Measurements from ENCODE around the gene CYP20A1.
"Not testable (repeated sequence)": the region's sequence is repeated elsewhere in the genome, so short reads cannot be mapped to it uniquely, and the experiment has no call there.

CYP20A1 gene

DNA sequence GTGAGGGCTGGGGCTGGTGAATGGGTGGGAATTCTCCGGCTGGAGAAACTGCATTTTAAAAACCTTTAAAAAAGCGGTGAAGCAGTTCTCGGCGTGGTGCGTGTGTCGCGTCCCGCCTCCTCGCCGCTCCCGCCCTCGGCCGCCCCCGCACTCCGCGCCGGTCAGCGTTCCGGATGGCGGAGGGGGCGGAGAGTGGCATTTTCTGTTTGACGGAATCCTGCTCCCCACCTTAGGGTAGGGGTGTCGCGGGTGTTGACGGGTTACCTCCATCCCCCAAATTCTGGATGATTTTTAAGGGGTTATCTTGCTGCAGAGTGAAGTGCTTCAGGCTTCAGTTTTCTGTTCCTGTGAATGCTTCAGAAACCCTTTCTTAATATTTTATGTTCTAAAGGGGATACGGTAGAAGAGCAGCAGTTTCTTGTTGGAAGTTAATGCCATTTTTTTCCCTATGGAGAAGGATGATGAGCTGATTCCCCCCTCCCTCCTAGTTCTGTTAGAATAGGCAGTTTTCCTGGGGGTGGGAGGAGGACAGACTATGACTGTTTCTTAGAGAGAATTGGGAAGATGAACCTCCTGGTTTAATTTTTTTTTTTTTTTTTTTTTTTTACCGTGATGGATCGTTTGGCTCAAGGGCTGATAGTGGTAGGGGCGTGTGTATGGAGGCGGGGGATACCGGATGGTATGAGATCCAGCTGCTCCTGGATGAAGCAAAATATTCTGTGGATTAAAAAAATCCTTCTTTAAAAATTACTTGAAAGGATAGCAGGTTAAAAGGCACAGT is 90.1 kb downstream of the CYP20A1 start:
- Mint-ChIP-seq H3K4me1 (peaks cover 43% of the 10 kb centered on the region), H3K27ac (peak overlapping the region; percentile 74 to 91), H3K4me3 (peak overlapping the region; percentile 94 to 95), H3K27me3 (no peaks in the 10 kb centered on the region), H3K9me3 (no peaks in the 10 kb centered on the region)
- peak; percentile 38 to 56 for DNase-seq
- ATAC-seq, result peak; percentile 75

DNA sequence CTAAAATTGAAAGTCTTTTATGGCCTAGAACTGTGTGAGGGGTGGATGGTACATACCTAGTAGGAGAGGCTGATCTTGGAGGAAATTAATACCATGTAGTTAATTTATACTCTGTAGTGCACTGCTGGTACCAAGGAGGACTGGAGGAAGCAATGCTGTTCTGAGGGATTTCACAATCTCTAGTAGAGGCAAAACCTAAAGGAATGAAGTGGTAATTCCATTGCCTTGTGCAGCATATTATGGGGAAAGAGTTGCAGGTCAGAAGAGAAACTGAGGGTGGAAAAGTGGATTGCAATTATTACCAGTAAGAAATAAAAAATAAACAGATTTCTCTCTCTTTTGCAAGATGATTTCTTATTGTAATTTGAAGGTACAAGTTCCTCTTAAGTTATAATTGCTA is 91.6 kb downstream of the CYP20A1 start:
- Mint-ChIP-seq H3K4me3 (peak overlapping the region; percentile 38 to 94), H3K9me3 (no peaks in the 10 kb centered on the region), H3K27me3 (no peaks in the 10 kb centered on the region), H3K27ac (no peak overlapping the region), H3K4me1 (peaks cover 43% of the 10 kb centered on the region)
- ATAC-seq, result no peak
- DNase-seq, result no peak

DNA sequence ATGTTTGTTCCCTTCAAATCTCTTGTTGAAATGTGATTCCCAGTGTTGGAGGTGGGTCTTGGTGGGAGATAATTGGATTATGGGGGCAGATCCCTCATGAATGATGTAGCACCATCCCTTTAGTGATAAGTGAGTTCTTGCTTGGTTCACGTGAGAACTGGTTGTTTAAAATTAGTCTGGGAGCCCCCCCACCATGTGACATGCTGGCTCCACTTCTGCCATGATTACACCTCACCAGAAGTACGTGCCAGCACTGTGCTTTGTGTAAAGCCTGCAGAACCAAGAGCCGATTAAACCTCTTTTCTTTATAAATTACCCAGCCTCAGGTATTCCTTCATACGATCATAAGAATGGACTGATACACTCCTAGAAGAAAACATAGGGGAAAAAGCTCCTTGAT is 99.5 kb downstream of the CYP20A1 start:
- H3K27me3 Mint-ChIP-seq, result no peaks in the 10 kb centered on the region
- peaks cover 3% of the 10 kb centered on the region for H3K4me1 Mint-ChIP-seq
- H3K9me3 Mint-ChIP-seq, result no peaks in the 10 kb centered on the region
- H3K27ac Mint-ChIP-seq, result peak overlapping the region in 1 of 2 donors; percentile 22
- no peak overlapping the region for H3K4me3 Mint-ChIP-seq
- DNase-seq, result no peak
- ATAC-seq, result no peak

DNA sequence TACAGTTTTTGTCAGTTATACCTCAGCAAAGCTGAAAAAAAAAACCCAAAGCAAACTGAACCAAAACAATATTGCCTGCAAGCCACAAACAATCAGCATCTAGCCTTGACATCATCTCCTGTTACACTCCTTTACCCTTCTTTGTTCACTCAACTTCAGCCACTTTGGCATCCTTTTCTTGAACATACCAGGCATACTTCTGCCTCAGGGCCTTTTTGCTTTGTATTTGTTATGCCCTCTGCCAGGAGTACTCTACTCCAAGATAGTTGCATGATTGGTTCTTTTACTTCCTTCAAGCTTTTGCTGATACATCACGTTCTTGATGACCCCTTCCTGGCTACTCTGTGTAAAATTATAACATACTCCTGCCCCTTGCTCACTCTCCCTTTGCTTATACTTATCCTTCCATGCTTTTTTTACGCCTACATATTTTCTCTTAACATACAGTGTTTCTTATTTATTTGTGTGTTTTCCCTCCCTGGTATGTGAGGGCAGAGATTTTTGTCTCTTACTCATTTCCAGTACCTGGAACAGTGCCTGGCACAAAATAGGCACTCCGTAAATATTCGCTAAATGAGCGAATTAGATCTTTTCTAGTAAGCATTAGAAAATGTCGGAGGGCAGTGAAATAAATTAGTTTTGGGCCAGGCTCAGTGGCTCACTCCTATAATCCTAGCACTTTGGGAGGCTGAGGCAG is 102.1 kb downstream of the CYP20A1 start:
- no peaks in the 10 kb centered on the region for H3K9me3 Mint-ChIP-seq
- no peak for ATAC-seq
- no peaks in the 10 kb centered on the region for H3K27me3 Mint-ChIP-seq
- H3K4me3 Mint-ChIP-seq, result no peak overlapping the region
- H3K4me1 Mint-ChIP-seq, result no peaks in the 10 kb centered on the region
- no peak for DNase-seq
- no peak overlapping the region for H3K27ac Mint-ChIP-seq

DNA sequence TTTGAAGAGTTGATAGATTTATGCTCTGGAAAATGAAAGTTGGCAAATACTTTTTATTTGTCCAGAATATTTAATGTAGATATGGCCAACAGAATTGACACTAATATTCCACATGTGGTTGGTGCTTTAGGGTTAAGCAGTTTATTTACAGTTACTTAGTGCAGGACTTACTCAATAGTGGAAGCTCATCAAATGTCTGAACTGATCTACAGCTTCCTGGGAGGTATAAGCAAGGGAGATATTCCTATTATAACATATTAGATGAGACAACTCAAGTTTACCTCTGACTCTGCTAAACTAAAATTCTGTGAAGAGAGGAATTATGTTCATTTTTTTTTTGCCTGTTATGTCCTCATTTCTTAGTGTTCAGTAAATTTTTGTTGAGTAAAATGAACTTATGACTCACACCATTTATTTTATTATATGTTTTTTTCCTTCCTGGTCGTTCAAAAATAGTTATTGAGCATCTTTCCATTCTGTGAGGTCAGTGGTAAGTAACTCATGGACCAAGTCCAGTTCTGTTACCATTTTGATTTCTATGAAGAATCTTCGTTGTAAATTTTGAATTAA is 103.0 kb downstream of the CYP20A1 start:
- Mint-ChIP-seq H3K27ac (no peak overlapping the region), H3K9me3 (no peaks in the 10 kb centered on the region), H3K4me1 (no peaks in the 10 kb centered on the region), H3K27me3 (no peaks in the 10 kb centered on the region), H3K4me3 (no peak overlapping the region)
- no peak for DNase-seq
- ATAC-seq, result no peak

DNA sequence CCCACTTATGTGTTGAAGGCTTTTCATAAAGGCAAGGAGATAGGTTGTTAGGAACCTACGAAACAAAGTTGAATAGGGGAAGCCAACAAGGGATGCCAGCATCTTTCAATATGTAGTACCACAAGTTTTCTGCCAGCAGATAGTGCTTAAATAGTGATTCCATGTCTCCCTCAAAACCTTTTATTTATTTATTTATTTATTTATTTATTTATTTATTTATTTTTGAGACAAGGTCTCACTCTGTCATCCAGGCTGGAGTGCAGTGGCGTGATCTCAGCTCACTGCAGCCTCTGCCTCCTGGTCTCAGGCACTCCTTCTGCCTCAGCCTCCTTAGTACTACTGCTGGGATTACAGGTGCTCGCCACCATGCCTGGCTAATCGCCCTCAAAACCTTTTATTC is 103.6 kb downstream of the CYP20A1 start:
- not testable (repeated sequence) for H3K4me3 Mint-ChIP-seq, H3K27ac Mint-ChIP-seq, H3K9me3 Mint-ChIP-seq, H3K4me1 Mint-ChIP-seq, ATAC-seq, H3K27me3 Mint-ChIP-seq, DNase-seq

DNA sequence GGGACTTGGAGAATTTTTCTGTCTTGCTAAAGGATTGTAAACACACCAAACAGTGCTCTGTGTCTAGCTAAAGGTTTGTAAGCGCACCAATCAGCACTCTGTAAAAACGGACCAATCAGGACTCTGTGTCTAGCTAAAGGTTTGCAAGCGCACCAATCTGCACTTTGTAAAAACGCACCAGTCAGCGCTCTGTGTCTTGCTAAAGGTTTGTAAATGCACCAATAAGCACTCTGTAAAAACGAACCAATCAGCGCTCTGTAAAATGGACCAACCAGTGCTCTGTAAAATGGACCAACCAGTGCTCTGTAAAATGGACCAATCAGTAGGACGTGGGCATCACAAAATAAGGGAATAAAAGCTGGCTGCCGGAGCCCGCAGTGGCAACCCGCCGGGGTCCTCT is 105.8 kb downstream of the CYP20A1 start:
- ATAC-seq (no peak), DNase-seq (no peak)
- no peak overlapping the region for H3K27ac Mint-ChIP-seq
- no peak overlapping the region for H3K4me3 Mint-ChIP-seq
- H3K4me1 Mint-ChIP-seq, result no peaks in the 10 kb centered on the region
- no peaks in the 10 kb centered on the region for H3K27me3 Mint-ChIP-seq
- H3K9me3 Mint-ChIP-seq, result no peaks in the 10 kb centered on the region

DNA sequence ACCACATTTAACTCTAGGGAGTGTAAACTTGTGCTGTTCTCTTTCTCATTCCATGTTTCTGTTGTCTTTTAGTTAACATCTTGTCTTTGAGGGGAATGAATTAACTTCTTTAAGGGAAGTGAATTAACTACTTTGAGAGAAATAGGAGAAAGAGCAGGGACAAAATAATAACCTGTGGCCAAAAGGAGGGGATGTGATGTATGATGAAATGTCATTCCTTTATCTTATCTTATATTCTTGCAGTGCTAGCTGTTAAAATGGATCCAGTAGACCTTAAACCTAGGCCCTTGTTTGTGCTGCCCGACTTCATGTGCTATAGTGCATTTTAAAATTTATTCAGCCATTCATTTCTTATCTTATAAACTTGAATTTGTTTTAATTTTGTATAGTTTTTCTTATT is 107.8 kb downstream of the CYP20A1 start:
- Mint-ChIP-seq H3K9me3 (no peaks in the 10 kb centered on the region), H3K4me1 (no peaks in the 10 kb centered on the region), H3K27ac (no peak overlapping the region)

DNA sequence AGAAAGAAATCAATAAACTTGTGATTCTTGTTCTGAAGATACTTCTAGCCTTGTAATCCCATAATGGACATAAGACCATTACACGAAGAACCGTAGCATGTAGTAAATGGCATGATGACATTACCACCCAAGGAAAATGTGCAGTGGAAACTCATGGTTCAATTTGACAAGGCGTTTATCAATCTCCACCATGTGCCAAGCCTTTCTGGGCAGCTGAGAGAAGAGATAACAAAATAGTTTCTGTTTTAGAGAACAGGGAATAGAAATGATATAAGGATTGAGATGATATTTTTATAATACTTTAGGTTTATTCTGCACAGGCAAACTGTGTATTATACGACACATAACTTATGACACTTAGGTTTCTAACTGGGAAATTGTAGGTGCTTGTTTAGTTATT is 108.6 kb downstream of the CYP20A1 start:
- Mint-ChIP-seq H3K27ac (no peak overlapping the region), H3K9me3 (no peaks in the 10 kb centered on the region), H3K4me1 (no peaks in the 10 kb centered on the region), H3K4me3 (no peak overlapping the region), H3K27me3 (no peaks in the 10 kb centered on the region)
- ATAC-seq (no peak), DNase-seq (no peak)

More for the DNA sequence above, 107.8 kb downstream of the CYP20A1 start:
- Mint-ChIP-seq H3K4me3 (no peak overlapping the region), H3K27me3 (no peaks in the 10 kb centered on the region)
- ATAC-seq, result no peak
- DNase-seq, result no peak

DNA sequence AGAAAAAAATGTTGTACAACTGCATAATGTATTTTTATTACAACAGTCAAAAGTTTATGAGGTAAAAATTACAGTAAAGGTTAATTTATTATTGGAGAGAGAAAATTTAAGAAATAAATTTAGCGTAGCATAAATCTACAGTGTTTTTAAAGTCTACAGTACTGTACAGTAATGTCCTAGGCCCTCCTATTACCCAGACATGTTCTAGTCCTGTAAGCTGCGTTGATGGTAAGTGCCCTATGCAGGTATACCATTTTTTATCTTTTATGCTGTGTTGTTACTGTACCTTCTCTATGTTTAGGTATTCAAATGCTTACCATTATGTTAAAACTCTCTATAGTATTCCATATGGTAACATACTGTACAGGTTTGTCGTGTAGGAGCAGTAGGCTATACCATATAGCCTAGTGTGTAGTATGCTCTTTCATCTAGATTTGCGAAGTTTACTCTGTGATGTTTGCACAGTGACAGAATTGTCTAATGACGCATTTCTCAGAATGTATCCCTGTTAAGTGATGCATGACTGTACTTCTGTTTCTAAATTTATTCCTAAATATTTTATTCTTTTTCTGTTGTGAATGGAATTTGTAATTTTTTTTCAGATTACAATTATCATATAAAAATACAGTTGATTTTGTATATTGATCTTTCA is 113.9 kb downstream of the CYP20A1 start:
- Mint-ChIP-seq H3K4me1 (no peaks in the 10 kb centered on the region), H3K4me3 (no peak overlapping the region), H3K27ac (no peak overlapping the region), H3K27me3 (no peaks in the 10 kb centered on the region), H3K9me3 (no peaks in the 10 kb centered on the region)
- DNase-seq (no peak), ATAC-seq (no peak)

DNA sequence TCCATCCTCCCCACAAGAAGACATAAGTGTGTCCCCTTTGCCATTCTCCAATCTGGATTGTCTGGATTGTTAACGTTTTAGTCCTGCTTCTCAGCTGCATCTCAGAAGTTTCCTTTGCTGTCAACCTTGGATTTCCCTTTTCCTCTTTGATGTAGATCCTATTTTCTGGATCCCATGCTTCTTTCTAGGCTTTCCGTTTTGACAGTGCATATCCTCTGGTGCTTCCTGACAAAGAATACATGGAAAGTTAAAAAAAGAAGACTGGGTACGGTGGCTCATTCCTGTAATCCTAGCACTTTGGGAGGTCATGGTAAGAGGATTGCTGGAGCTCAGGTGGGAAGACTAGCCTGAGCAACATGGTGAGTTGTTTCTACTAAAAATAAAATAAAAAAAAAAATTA is 116.1 kb downstream of the CYP20A1 start:
- no peak overlapping the region for H3K27ac Mint-ChIP-seq
- no peaks in the 10 kb centered on the region for H3K9me3 Mint-ChIP-seq
- H3K27me3 Mint-ChIP-seq, result no peaks in the 10 kb centered on the region
- DNase-seq (no peak), ATAC-seq (no peak)
- H3K4me1 Mint-ChIP-seq, result no peaks in the 10 kb centered on the region
- H3K4me3 Mint-ChIP-seq, result no peak overlapping the region

All from stimulated activated naive CD8-positive, alpha-beta T cell treated with anti-CD3 and anti-CD28 coated beads, Interleukin-15, amount 100 ng/mL, for 72 hours (primary cell).